GM18868 (cell line): ENCODE results near the gene ABHD6.
"Not testable (repeated sequence)": the region's sequence is repeated elsewhere in the genome, so short reads cannot be mapped to it uniquely, and the experiment has no call there.

Experiments
- ATAC-seq: cut with Tn5 transposase; IDR thresholded peaks from one replicate; pipeline ENCODE4 v1.9.1; 2021; ENCODE audit warnings: mild to moderate bottlenecking, moderate library complexity; ENCODE audit not compliant: unreplicated experiment

ABHD6 gene

DNA sequence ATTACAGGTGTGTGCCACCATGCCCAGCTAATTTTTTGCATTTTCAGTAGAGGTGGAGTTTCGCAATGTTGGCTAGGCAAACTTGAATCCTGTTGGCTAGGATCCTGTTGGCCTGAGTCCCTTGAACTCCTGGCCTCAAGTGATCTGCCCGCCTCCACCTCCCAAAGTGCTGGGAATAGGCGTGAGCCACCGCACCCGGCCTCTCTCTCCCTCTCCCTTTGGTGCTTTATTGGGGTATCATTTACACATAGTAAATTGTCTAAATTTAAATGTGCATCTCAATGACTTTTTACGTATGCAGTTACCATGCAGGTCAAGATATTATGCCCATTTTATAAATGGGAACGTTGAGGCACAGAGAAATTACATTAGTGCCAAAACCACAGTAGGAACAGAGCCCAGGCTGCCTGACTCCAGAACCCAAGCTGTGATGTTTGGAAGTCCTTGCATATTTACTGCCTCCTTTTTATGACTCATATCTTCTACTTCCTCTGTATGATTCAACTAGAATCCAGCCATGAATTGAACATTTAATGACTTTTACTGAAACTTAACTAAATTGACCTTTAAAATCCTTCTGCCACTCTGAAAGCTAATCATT is 34.4 kb downstream of the ABHD6 start:
- ATAC-seq: no peak

DNA sequence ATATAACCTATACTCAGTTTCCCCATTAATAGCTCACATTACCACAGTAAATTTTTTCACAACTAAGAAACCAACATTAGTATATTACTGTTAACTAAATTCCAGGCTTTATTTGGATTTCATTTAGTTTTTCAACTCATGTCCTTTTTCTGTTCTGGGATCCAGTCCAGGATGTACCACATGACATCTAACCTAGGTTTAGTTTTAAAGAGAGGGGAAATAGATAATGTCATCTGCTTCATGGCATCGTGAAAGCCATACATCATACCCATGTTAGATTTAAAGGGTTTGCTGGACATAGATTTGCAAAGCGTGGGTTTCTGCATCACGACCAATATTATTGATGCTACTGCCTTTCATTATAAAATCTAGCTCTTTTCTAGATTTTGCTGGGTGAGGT is 35.3 kb downstream of the ABHD6 start:
- ATAC-seq: no peak

GRCh38 chr3:58273362-58273761 is 35.8 kb downstream of the ABHD6 start:
- ATAC-seq: not testable (repeated sequence)

DNA sequence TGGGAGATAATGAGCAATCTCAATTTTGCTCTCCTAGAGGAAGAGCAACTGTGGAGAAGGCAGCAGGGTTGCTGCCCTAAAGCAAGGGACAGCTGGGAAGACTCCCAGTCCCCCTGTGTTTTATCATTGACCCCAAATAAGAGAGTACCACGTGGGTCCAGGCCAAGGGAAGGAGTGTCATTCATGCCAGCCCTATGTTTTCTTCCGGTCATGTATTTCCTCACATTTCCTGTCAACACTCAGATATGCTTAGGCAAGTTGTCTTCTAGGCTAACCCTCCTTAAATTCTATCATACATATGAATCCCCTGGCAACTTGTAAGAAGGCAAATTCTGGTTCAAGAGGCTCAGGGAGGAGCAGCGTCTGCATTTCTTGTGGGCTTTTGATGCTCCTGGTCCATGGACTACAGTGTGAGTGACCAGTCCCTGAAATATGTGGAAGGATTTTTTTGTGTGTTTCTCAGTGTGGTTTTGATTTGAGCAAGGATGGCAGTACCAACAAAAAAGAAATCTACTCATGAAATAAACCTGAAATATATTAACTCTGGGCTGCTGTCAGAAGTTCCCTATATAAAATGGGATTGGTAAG is 36.5 kb downstream of the ABHD6 start:
- ATAC-seq: no peak

- no peak for ATAC-seq
Observed at GRCh38 chr3:58281069-58281468, 43.5 kb downstream of the ABHD6 start.

GRCh38 chr3:58285334-58285733 is 47.7 kb downstream of the ABHD6 start:
- ATAC-seq: no peak

GRCh38 chr3:58287354-58287753 is 49.8 kb downstream of the ABHD6 start:
- ATAC-seq: no peak

DNA sequence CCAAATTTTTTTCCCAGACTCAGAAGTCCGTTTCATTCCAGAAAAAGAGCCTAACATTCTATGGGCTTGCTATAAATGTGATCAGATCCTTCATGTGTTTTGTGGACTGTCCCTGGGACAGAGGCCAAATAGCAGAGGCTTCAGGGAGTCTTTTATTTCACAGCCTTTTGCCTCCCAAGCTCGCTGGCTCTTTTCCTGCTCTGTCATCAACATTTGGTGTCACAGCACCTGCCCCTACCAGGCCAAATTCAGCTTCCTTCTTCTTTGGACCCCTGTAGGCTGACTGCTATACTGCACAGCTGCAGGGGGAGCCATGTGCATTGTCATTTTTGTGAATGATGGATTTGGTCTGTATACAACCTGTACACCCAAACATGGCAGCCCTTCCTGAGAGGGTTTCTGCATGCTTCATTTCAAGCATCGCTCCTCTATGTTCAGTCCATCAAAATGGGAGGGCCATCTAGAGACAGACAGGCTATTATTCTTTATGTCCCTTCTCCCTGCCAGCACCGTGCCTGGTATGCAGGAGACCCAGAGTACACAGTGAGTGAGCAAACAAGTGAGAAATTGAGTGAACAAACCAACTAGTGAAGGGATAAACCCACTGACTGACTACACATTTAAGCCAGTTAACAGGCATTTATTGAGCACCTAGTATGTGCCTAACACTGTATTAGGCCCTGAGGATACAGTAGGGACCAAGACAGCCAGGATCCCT is 50.6 kb downstream of the ABHD6 start:
- ATAC-seq: no peak

DNA sequence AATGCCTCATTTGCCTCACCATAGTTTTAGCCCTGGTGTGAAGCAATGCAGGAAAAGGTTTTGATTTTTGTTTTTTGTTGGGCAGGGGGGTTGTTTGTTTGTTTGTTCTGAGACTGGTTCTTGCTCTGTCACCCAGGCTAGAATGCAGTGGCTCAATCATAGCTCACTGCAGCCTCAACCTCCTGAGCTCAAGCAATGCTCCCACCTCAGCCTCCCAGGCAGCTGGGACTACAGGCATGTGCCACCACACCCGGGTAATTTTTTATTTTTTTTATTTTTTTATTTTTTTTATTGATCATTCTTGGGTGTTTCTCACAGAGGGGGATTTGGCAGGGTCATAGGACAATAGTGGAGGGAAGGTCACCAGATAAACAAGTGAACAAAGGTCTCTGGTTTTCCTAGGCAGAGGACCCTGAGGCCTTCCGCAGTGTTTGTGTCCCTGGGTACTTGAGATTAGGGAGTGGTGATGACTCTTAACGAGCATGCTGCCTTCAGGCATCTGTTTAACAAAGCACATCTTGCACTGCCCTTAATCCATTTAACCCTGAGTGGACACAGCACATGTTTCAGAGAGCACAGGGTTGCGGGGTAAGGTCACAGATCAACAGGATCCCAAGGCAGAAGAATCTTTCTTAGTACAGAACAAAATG is 51.5 kb downstream of the ABHD6 start:
- ATAC-seq: not testable (repeated sequence)

DNA sequence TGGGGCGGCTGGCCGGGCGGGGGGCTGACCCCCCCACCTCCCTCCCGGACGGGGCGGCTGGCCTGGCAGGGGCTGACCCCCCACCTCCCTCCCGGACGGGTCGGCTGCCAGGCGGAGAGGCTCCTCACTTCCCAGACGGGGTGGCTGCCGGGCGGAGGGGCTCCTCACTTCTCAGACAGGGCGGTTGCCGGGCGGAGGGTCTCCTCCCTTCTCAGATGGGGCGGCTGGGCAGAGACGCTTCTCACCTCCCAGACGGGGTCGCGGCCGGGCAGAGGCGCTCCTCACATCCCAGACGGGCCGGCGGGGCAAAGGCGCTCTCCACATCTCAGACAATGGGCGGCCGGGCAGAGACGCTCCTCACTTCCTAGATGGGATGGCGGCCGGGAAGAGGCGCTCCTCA is 52.9 kb downstream of the ABHD6 start:
- not testable (repeated sequence) for ATAC-seq

GRCh38 chr3:58291671-58292338 is 54.2 kb downstream of the ABHD6 start:
- ATAC-seq: peak; percentile 48

- ATAC-seq: no peak
Observed at GRCh38 chr3:58292866-58293265, 55.3 kb downstream of the ABHD6 start.

DNA sequence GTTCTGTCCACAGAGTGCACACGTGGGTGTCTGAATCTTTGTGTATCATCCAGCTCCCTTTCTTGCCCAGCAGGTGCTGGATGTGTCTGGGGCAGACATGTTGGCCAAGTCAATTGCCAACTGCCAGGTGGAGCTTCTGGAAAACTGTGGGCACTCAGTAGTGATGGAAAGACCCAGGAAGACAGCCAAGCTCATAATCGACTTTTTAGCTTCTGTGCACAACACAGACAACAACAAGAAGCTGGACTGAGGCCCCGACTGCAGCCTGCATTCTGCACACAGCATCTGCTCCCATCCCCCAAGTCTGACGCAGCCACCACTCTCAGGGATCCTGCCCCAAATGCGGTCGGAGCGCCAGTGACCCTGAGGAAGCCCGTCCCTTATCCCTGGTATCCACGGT is 55.9 kb downstream of the ABHD6 start:
- ATAC-seq: no peak

GRCh38 chr3:58296269-58296668 is 58.7 kb downstream of the ABHD6 start:
- ATAC-seq: no peak

GRCh38 chr3:58296843-58297242 is 59.3 kb downstream of the ABHD6 start:
- ATAC-seq: no peak

DNA sequence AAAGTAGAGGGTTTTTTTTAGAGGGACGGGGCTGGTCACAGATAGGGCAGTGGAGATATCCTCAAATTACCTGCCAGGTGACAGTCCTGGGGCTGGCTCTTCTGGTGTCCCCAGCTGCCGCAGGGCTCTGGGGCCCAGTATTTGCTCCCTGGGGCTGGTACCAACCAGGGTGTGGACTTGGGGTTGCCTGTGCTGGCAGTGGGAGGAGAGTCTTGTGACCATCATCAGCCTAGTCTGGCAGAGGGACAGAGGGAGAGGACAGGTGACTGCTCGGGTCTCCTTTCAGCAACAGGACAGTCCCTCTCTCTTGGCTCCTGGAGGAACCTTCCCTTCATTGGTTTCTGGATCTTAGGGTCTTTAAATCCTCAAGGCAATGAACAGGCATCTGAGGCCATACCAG is 60.6 kb downstream of the ABHD6 start:
- no peak for ATAC-seq

- no peak for ATAC-seq
Observed at GRCh38 chr3:58299075-58299474, 61.5 kb downstream of the ABHD6 start.

- no peak for ATAC-seq
Observed at GRCh38 chr3:58299839-58300516, 62.4 kb downstream of the ABHD6 start.

DNA sequence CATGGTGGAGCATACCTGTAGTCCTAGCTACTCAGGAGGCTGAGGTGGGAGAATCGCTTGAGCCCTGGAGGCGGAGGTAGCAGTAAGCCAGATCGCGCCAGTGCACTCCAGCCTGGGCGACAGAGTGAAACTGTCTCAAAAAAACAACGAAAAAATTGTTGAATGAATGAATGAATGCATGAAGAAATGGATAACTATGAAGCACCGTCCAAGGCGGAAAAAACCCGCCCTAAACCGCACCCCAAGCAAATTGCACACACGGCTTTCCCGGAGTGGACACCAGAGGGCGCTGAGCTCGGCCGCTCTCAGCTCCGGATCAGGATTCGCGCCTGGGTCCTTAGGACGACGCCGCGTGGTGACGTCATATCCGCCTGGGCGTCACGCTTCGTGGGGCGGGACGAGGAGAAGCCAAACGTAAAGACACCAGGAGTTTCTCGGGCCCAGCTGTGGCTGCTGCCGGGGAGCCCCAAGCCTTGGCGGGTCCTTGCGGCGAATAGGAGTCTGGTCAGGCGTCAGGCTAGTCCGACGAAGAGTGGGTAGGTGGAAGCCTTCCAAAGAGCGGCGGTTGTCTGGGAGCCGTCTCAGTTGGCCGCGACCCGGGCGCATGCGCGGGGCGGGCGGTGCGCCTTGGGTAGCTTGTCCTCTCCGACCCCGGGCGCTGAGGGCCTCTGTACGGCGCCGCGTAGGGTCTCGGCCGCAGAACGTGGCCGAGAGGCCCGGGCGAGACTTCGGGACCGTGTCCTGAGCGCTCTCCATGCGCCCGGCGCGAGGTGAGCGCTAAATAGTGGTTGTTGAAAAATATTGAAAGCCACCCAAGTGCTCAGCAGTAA is 68.5 kb downstream of the ABHD6 start, which contains the start of the genes HTD2 and RPP14:
HTD2 (plus strand) TSS at position 639 of the 830 bp plus-strand sequence. CDS start 11,094 bp downstream, outside the sequence.
RPP14 (plus strand) TSS at position 364 of the 830 bp plus-strand sequence. CDS start 4,085 bp downstream, outside the sequence.
- peak; percentile 86 for ATAC-seq
